Astrocyte of the cerebellum (primary cell): ENCODE measurements around the gene TASOR2.

Source experiments
- DNase-seq: peaks from one replicate; pipeline ENCODE4 v3.0.0-alpha.2; 2011; ENCODE audit warnings: low read depth
- H3K4me3 ChIP-seq: 2 replicates; pipeline ENCODE4 v1.5.1; 2011; ENCODE audit warnings: mild to moderate bottlenecking, low read depth, low read length, moderate library complexity
- in situ Hi-C: cut with HindIII; loops from 2 replicates; pipeline ENCODE4 v1.10.0; 2017; ENCODE audit warnings: low sequenced_read_pairs
- TF ChIP-seq, protein P1 (sequence below): IDR thresholded peaks from 2 replicates; pipeline ENCODE4 v1.5.1; 2012; ENCODE audit warnings: low read length, low read depth, moderate library complexity, mild to moderate bottlenecking; ENCODE audit errors: missing control alignments

Gene TASOR2

DNA sequence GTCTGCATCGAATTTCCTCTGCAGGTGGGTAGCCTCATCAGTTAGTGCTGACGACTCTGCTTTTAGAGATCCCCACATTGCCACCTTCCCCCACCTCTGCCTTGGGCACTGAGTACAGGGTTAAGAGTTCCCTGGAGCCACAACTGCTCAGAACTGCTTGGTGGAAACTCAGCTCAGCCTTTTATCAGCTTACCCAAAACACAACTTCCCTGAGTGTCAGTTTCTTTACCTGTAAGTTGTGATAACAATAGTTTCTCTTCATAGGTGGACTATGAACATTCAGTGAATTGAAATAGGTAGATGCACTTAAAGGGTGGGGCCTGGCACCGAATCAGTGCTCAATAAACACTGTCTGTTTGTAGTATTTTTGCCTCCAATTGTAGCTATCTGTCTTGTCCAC is 29.5 kb upstream of the TASOR2 start:
- no peak for DNase-seq
- in situ Hi-C loops: no loop called here
- H3K4me3 ChIP-seq: no peak overlapping the region
- TF ChIP-seq, protein P1, sequence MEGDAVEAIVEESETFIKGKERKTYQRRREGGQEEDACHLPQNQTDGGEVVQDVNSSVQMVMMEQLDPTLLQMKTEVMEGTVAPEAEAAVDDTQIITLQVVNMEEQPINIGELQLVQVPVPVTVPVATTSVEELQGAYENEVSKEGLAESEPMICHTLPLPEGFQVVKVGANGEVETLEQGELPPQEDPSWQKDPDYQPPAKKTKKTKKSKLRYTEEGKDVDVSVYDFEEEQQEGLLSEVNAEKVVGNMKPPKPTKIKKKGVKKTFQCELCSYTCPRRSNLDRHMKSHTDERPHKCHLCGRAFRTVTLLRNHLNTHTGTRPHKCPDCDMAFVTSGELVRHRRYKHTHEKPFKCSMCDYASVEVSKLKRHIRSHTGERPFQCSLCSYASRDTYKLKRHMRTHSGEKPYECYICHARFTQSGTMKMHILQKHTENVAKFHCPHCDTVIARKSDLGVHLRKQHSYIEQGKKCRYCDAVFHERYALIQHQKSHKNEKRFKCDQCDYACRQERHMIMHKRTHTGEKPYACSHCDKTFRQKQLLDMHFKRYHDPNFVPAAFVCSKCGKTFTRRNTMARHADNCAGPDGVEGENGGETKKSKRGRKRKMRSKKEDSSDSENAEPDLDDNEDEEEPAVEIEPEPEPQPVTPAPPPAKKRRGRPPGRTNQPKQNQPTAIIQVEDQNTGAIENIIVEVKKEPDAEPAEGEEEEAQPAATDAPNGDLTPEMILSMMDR: no peak

DNA sequence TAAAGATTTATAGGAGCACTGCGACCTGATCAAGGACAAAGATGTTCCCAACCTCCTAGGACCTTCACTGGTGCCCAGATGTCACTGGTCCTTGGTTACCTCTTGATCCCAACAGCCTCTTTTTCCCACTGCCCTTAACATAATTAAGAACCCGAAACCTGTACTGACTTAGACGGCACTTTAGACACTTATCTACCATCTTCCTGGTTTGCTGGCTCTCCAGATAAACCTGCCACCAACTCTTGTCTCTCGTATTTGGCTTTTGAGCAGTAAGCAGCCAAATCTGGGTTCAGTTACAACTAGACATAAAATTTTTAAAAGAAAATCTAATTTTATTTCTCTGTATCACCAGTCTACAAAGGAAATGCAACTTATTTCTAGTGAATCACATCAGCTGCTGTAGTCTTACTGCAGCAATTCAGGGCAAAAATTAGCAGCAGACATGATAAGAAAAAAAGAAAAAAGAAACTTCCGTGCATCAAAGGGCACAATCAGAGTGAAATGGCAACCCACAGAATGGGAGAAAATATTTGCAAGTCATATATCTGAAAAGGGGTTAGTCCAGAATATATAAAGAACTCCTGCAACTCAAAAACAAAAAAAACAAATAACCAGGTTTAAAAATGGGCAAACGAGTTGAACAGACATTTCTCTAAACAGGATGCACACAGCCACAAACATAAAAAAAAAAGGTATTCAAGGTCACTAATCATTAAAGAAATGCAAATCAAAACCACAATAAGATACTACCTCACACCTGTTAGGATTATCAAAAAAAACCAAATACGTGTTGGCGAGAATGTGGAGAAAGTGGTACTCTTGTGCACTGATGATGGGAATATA is 27.7 kb upstream of the TASOR2 start:
- TF ChIP-seq, protein P1: no peak
- DNase-seq: no peak
- in situ Hi-C loops: no loop called here
- no peak overlapping the region for H3K4me3 ChIP-seq

DNA sequence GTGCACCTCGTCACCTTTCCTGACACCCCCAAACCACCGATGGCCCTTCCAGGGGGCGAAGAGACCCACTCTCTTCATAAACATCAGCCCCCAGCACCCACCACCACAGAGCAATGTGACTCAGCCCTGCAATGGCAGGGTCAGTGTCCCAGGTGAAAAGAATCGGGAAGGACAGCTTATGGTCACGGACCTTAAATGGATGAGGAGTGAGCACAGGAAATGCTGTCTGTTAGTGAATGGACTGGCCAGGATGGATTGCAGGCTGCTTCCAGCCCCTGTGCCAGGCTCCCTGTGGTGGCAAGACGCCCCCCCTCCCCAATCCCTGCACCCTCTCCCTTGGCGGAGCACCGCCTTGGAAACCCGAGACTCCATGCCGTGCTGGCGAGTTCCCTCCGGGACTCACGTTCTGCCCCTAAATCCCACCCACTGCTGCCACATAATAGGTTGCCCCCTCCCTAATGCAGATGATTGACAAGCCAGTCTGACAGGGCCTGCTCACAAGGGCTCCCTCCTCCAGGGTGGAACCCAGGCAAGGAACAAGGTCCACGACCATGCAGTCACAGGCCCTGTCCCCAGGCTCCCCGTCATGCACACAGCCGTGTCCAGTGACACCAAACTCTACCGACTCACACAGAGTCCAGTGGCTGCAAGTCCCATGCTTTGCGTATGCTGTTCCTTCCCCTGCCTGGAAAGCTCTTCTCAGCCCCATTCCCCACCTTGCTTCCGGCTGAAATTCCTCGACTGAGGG is 25.6 kb upstream of the TASOR2 start:
- no peak for DNase-seq
- H3K4me3 ChIP-seq: no peak overlapping the region
- in situ Hi-C loops: no loop called here
- TF ChIP-seq, protein P1: no peak

DNA sequence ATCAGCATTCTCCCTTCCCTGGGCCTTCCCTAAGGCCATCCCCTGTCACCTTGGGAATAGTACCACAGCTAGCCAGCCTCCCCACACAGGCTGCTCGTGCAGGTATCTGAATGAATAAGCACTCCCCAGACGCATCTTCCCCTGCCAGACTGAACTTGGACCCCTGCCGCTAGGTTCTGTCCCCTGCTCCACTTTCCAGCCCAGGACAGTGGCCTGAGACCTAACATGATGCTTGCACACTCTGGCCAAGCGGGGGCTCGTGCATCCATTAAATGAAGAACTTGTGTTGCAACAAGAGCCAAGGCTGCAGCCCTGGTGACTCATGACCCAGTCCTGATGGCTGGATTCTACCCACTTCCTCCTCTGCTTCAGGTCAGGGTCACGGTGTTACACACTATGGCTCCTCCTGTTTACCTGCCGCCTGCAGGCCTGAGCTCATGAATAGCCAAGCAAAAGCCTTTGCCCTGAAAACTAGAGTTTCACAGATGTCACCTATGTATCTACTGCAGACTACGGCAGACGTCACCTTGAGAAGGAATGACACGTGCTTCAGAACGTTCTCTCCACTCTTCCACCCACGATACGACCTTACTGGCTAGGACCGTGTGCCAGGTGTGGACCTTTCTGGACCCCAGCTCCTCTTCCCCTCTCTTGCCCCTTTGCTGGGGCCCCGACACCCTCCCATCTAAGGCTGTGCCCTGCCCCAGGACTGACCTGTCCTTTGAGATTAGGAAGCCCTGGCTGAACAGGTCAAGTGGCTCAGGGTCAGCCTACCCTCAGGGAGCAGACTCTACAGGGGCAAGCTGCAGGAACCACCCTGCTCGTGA is 24.7 kb upstream of the TASOR2 start:
- DNase-seq: peak; percentile 5
- H3K4me3 ChIP-seq: no peak overlapping the region
- in situ Hi-C loops: no loop called here
- TF ChIP-seq, protein P1: no peak

DNA sequence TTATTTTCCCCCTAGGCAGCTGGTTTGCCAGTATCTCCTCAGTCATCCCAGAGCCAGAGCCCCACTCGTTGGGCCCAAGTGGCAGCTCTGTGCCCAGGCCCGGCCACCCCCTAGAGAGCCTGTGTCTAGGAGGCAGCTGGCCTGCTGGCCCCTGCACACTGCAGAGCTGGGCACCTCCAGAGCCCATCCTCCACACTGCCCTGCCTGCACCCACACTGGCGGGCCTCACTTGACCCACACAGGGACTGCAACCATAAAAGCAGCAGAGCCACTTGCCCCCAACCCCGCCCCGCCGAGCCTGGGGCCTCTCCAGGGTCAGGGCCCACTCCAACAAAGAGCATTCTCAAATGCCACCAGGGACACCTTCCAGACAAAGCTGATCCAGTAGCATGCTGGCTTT is 23.6 kb upstream of the TASOR2 start:
- TF ChIP-seq, protein P1: no peak
- no peak for DNase-seq
- H3K4me3 ChIP-seq: no peak overlapping the region
- in situ Hi-C loops: no loop called here
